GM12801 (cell line): ENCODE results near the gene NEMP1.

Experiments
- TF ChIP-seq, protein P1 (sequence below): IDR thresholded peaks from one replicate; pipeline ENCODE4 v1.5.1; 2011; ENCODE audit warnings: control low read depth; ENCODE audit not compliant: insufficient read length; ENCODE audit errors: extremely low read depth

The NEMP1 gene

GRCh38 chr12:57096099-57096572 is 17.5 kb upstream of the NEMP1 start:
- TF ChIP-seq, protein P1, sequence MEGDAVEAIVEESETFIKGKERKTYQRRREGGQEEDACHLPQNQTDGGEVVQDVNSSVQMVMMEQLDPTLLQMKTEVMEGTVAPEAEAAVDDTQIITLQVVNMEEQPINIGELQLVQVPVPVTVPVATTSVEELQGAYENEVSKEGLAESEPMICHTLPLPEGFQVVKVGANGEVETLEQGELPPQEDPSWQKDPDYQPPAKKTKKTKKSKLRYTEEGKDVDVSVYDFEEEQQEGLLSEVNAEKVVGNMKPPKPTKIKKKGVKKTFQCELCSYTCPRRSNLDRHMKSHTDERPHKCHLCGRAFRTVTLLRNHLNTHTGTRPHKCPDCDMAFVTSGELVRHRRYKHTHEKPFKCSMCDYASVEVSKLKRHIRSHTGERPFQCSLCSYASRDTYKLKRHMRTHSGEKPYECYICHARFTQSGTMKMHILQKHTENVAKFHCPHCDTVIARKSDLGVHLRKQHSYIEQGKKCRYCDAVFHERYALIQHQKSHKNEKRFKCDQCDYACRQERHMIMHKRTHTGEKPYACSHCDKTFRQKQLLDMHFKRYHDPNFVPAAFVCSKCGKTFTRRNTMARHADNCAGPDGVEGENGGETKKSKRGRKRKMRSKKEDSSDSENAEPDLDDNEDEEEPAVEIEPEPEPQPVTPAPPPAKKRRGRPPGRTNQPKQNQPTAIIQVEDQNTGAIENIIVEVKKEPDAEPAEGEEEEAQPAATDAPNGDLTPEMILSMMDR = no peak

DNA sequence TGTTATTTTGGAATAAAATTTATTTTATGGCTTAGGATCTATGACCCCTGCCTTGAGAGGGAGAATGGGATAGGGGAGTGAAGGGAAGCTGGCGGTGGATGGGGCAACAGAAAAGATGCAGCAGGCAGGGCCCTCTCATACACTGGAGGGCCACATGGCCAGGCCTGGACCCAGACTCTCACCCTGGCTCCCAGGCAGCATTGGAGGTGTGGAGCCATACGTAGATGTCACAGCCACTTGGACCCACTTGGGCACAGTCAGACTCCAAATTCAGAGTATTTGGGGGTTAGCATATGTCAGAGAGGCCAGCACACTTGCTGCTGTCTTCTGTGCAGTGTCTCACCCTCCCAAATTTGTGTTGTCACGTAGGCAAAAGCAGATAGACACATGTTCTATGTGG is 16.8 kb upstream of the NEMP1 start:
- TF ChIP-seq, protein P1 = no peak

DNA sequence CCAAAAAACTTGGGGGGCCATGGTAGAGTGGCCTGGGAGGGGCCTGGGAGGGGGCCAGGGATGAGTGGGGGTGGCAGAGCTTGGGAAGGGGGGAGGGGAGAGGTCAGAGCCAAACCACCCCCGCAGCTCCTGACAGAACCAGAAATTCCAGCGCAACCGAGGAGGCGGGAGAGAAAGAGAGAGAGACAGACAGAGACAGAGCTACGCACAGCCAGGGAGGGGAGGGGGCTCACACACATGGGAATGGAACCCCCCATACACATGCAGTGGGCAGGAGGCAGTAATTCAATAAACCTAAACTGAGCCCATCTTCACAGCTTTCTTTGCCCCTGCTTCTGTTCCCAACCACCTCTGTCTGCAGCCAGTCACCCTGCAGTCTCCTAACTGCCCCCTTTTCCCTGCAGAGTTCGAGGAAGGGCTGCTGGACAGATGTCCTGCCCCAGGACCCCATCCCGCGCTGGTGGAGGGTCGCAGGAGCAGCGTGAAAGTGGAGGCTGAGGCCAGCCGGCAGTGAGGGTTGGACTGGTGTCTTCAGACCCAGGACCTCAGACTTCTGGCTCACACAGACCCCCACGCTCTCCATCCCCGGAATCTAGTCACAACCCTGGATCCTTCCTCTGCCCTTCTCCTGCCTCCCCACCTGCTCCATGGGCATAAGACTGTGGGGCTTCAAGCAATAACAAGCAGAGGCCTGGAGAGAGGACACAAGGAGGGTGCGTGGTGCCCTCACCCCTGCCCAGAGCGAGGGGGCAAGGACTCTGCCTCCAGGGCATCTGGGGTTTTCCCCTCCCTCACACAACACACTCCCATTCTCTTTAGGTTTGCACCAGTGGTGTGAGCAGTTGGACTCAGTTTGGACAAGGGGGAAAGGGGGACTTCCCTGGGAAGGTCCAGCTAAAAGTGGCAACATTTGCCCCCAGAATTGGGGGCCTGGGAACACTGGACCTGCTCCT is 15.9 kb upstream of the NEMP1 start:
- TF ChIP-seq, protein P1 = no peak

DNA sequence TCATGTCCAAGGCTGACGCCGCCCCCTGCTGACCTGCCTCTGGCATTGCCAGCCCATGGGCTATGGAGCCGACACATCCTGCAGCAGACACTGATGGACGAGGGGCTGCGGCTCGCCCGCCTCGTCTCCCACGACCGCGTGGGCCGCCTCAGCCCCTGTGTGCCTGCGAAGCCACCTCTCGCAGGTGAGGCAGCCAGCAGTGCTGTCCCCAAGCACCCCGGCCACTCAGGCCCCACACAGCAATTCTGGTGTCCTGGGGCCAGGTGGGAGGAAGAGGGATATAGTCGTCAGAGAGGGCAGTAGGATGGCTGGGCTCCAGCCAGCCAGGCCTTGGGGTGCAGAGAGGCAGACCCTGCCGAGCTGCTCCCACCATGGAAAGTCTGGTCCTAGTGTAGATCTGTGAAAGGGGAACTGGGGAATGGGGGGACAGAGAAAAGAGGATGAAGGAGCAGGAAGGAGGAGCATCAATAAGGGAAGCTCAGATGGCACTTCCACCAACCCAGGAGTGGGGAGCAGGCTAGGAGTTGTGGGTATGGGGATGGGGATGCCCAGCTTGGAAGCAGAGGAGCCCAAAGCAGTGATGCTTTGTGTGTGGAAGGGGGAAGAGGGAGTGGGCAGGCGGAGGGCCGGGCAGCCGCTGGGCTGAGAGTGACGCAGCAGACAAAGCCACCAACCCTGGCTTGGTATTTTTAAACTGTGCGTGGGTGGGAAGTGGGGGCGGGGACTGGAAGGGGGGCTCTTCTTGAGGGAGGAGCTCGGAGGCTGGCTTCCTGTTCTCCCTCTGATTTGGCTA is 15.0 kb upstream of the NEMP1 start:
- TF ChIP-seq, protein P1 = no peak

- TF ChIP-seq, protein P1 = no peak
These were observed 14.4 kb upstream of the NEMP1 start for GRCh38 chr12:57092876-57093414.

DNA sequence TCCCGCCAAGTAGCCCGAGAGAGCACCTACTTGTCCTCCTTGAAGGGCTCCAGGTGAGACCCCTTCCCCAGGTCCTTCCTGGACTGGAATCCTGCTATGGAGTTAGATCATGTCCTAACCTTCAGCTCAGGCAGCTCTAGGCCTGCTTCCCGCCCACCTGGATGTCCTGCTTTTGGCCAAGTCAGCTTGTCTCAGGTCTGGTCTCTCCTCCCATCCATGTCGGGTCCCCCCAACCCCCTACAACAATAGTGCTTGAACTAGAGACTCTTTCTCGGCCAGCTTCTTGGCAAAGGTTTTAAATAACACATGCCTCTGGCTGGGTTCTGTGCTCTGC is 13.9 kb upstream of the NEMP1 start:
- TF ChIP-seq, protein P1 = no peak

- TF ChIP-seq, protein P1 = no peak
These were observed 13.3 kb upstream of the NEMP1 start for GRCh38 chr12:57091638-57092528.
